HEK293 (cell line): ENCODE measurements around the gene HPSE2.

Source experiments
- CTCF ChIA-PET: fragments of 350-600 bp; formaldehyde crosslinking; extraction: SDS; loops from one replicate; lab custom pipeline; 2021; ENCODE audit warnings: antibody characterized with exemption; lab: Yijun Ruan, JAX
- POLR2A ChIA-PET: fragments of 300-600 bp; formaldehyde crosslinking; extraction: SDS; loops from one replicate; lab custom pipeline; 2020; ENCODE audit warnings: antibody characterized with exemption, inconsistent platforms; lab: Yijun Ruan, JAX
- H3K27ac ChIP-seq: fragments of 200-500 bp; sonication (Bioruptor generic); 2 replicates; pipeline ENCODE4 v1.5.1; 2014; ENCODE audit warnings: low read depth, low read length, control low read depth, inconsistent platforms; ENCODE audit errors: extremely low read depth
- H3K36me3 ChIP-seq, 2 experiments: fragments of 200-500 bp in 1 of 2; sonication (Bioruptor generic) in 1 of 2; 1 replicate in 1 of 2; 2 replicates in 1 of 2; pipeline ENCODE4 v1.5.1; 2014 to 2017; ENCODE audit warnings: inconsistent platforms in 2 of 2, low read length in 2 of 2; ENCODE audit not compliant: control insufficient read depth in 2 of 2, insufficient read depth in 1 of 2
- H3K4me1 ChIP-seq: fragments of 200-500 bp; sonication (Bioruptor generic); 2 replicates; pipeline ENCODE4 v1.5.1; 2014; ENCODE audit warnings: mild to moderate bottlenecking, low read length, inconsistent platforms; ENCODE audit not compliant: control insufficient read depth, insufficient read depth
- H3K4me3 ChIP-seq: 2 replicates; pipeline ENCODE4 v1.5.1; 2011; ENCODE audit warnings: low read depth, mild to moderate bottlenecking, control low read depth, low read length, moderate library complexity
- H3K9me3 ChIP-seq: fragments of 200-500 bp; sonication (Bioruptor generic); 2 replicates; pipeline ENCODE4 v1.5.1; 2014; ENCODE audit warnings: low read depth, low read length, inconsistent platforms; ENCODE audit not compliant: control insufficient read depth, insufficient read depth
- AEBP2 ChIP-seq: fragments of 450-650 bp; formaldehyde crosslinking; IDR thresholded peaks from 2 replicates; pipeline ENCODE4 v1.5.1; 2016; ENCODE audit warnings: missing biosample characterization, missing genetic modification characterization, borderline replicate concordance
- ATF2 ChIP-seq: fragments of 450-650 bp; formaldehyde crosslinking; IDR thresholded peaks from 2 replicates; pipeline ENCODE4 v1.5.1; 2016; ENCODE audit warnings: missing biosample characterization, missing genetic modification characterization, low read depth
- GLI4 ChIP-seq: fragments of 450-650 bp; formaldehyde crosslinking; IDR thresholded peaks from 2 replicates; pipeline ENCODE4 v1.5.1; 2016; ENCODE audit warnings: missing biosample characterization, missing genetic modification characterization
- REST ChIP-seq: fragments of 450-650 bp; formaldehyde crosslinking; IDR thresholded peaks from 2 replicates; pipeline ENCODE4 v1.5.1; 2016; ENCODE audit warnings: missing biosample characterization, missing genetic modification characterization
- SP3 ChIP-seq: fragments of 450-650 bp; formaldehyde crosslinking; IDR thresholded peaks from 2 replicates; pipeline ENCODE4 v1.5.1; 2016; ENCODE audit warnings: missing biosample characterization, missing genetic modification characterization
- ZBTB17 ChIP-seq: fragments of 450-650 bp; formaldehyde crosslinking; IDR thresholded peaks from 2 replicates; pipeline ENCODE4 v1.5.1; 2016; ENCODE audit warnings: missing biosample characterization, missing genetic modification characterization
- ZBTB26 ChIP-seq: fragments of 450-650 bp; formaldehyde crosslinking; optimal IDR thresholded peaks from 2 replicates; pipeline ENCODE3; 2016; ENCODE audit warnings: missing biosample characterization, mild to moderate bottlenecking, missing genetic modification characterization
- ZNF114 ChIP-seq: fragments of 450-650 bp; formaldehyde crosslinking; IDR thresholded peaks from 2 replicates; pipeline ENCODE4 v1.5.0; 2017; ENCODE audit warnings: missing biosample characterization, missing genetic modification characterization
- ZNF214 ChIP-seq: fragments of 450-650 bp; formaldehyde crosslinking; IDR thresholded peaks from 2 replicates; pipeline ENCODE4 v1.5.1; 2017; ENCODE audit warnings: missing biosample characterization, mild to moderate bottlenecking, missing genetic modification characterization, borderline replicate concordance
- ZNF221 ChIP-seq: fragments of 450-650 bp; formaldehyde crosslinking; IDR thresholded peaks from 2 replicates; pipeline ENCODE4 v1.5.1; 2017; ENCODE audit warnings: missing biosample characterization, missing genetic modification characterization, borderline replicate concordance
- ZNF280D ChIP-seq: fragments of 450-650 bp; formaldehyde crosslinking; IDR thresholded peaks from 2 replicates; pipeline ENCODE4 v1.5.1; 2016; ENCODE audit warnings: missing biosample characterization, missing genetic modification characterization
- ZNF514 ChIP-seq: fragments of 450-650 bp; formaldehyde crosslinking; IDR thresholded peaks from 2 replicates; pipeline ENCODE4 v1.5.1; 2016; ENCODE audit warnings: missing biosample characterization, missing genetic modification characterization
- ZNF560 ChIP-seq: fragments of 450-650 bp; formaldehyde crosslinking; IDR thresholded peaks from 2 replicates; pipeline ENCODE4 v1.5.1; 2017; ENCODE audit warnings: missing biosample characterization, missing genetic modification characterization, borderline replicate concordance

HPSE2 gene

GRCh38 chr10:99123336-99123735 lies 112.3 kb downstream of the HPSE2 start:
- no peak overlapping the region for H3K4me3 ChIP-seq
- ChIA-PET CTCF (interaction anchor here (0.6 kb wide), 1 partner anchor 55 kb away, joined by 3 read pairs; no protein-coding TSS in a partner anchor), POLR2A (no interaction called here)
- H3K4me1 ChIP-seq = no peaks in the 10 kb centered on the region
- H3K27ac ChIP-seq = no peak overlapping the region
- H3K9me3 ChIP-seq = no peaks in the 10 kb centered on the region
- no peak for TF ChIP-seq ZBTB17 (tag by site-specific recombination)
- TF ChIP-seq ZBTB26 (tag by site-specific recombination) = no peak
- no peak for TF ChIP-seq GLI4 (tag by site-specific recombination)
- TF ChIP-seq AEBP2 (tag by site-specific recombination) = no peak
- TF ChIP-seq ZNF280D (tag by site-specific recombination) = no peak
- TF ChIP-seq ZNF114 (tag by site-specific recombination) = no peak
- TF ChIP-seq ZNF214 (tag by site-specific recombination) = no peak
- TF ChIP-seq ZNF560 (tag by site-specific recombination) = no peak
- TF ChIP-seq REST = no peak
- no peak for TF ChIP-seq ZNF221
- H3K36me3 ChIP-seq = no peaks in the 10 kb centered on the region

- POLR2A ChIA-PET = no interaction called here
Measured at GRCh38 chr10:99119258-99119748, 116.3 kb downstream of the HPSE2 start.

More at GRCh38 chr10:99119258-99119748, 116.3 kb downstream of the HPSE2 start:
- Histone ChIP-seq H3K36me3 (no peaks in the 10 kb centered on the region), H3K27ac (no peak overlapping the region), H3K4me3 (no peak overlapping the region), H3K4me1 (no peaks in the 10 kb centered on the region), H3K9me3 (no peaks in the 10 kb centered on the region)
- TF ChIP-seq ATF2 (0 out of 2 replicates have a peak, but pooled peaks have one; percentile 15), ZNF514 (no peak), SP3 (tag by site-specific recombination) (no peak)
- CTCF ChIA-PET = no interaction called here
